Measurements from ENCODE around the gene SDC3.

GRCh38 chr1:30857964-30858363 lies 50.6 kb downstream of the SDC3 start:
- TF ChIP-seq CTCF (IDR thresholded peaks at IDR 0.05) = no peak
- no peak for TF ChIP-seq EZH2 (IDR thresholded peaks at IDR 0.05)
- no peak for TF ChIP-seq EZH2phosphoT487 (IDR thresholded peaks at IDR 0.05)

Data from neural progenitor cell (in vitro differentiated cells).